ENCODE results near the gene AP2B1. TPM values are rescaled to one million over a fixed set of nuclear protein-coding genes. Genes with fewer than 3 reads are reported as not detected.

Gene AP2B1
- total RNA-seq, 1 experiment from 2014 or later: 198 TPM

DNA sequence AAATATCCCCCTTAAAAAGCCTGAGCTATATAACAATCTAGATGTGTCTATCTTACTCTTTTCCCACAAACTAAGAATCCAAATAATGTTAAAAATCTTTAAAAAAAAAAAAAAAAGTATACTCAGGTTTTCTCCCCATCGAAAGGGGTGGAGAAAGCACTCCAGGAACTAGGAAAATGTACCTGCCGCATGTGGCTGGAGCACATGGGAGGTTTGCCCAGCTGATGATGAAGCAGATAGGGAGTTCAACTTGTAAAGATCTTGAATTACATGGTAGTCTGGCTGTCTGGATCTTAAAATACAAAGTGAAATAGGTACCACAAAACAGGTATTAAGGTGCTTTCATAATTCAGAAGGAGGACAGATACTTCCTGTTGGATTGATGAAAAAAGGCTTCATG lies 17.7 kb upstream of the AP2B1 start:
- Histone ChIP-seq H3K4me1 (ENCODE audit: control insufficient read depth in 1 of 2, insufficient read depth in 2 of 2, low read length in 2 of 2) (peaks cover 9 to 15% of the 10 kb centered on the region in 2 experiments), H3K27me3 (ENCODE audit: insufficient read depth, low read length) (peaks cover 3% of the 10 kb centered on the region; the same call in 1 of the 2 replicates), H3K79me2 (ENCODE audit: insufficient read depth, low read length) (peaks cover 47% of the 10 kb centered on the region), H3K9ac (ENCODE audit: low read length) (peak overlapping the region; percentile 89), H4K20me1 (ENCODE audit: insufficient read depth) (0 out of 2 replicates have a peak, but pooled peaks cover 3% of the 10 kb centered on the region), H3K27ac (ENCODE audit: low read depth, low read length) (no peak overlapping the region), H3K9me3 (ENCODE audit: control insufficient read depth in 1 of 2, insufficient read depth in 1 of 2, low read depth in 1 of 2, low read length in 2 of 2) (no peaks in the 10 kb centered on the region), H3K36me3 (ENCODE audit: control insufficient read depth in 1 of 2, insufficient read depth in 2 of 2, low read length in 2 of 2) (peaks cover 4 to 5% of the 10 kb centered on the region in 2 experiments; a peak in 2 of 4 replicates), H3K9me2 (ENCODE audit: insufficient read depth) (no peaks in the 10 kb centered on the region), H3K4me2 (ENCODE audit: low read length) (peak overlapping the region; percentile 63), H2AFZ (ENCODE audit: low read depth, low read length, poor library complexity, severe bottlenecking) (no peak overlapping the region), H3K4me3 (replicated peaks in 1 of 2; ENCODE audit: low read depth in 1 of 2, low read length in 2 of 2) (peak overlapping the region in 1 of 2 experiments; percentile 84; a peak in 1 of 4 replicates)
- POLR2A ChIA-PET: interaction anchor here (3.0 kb wide), 1 partner anchor 9 kb away, joined by 17 read pairs; the partner anchor contains the start of gene PEX12
- ATAC-seq (no peak), DNase-seq (ENCODE audit: low read depth, low spot score) (no peak)
- intact Hi-C loops (cut with micrococcal nuclease): no loop called here
- no peak for TF ChIP-seq YY1 (IDR thresholded peaks at IDR 0.05; ENCODE audit: extremely low read depth, insufficient replicate concordance, low read depth, low read length)
- TF ChIP-seq, protein P1, sequence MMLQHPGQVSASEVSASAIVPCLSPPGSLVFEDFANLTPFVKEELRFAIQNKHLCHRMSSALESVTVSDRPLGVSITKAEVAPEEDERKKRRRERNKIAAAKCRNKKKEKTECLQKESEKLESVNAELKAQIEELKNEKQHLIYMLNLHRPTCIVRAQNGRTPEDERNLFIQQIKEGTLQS (IDR thresholded peaks at IDR 0.05): no peak
- TF ChIP-seq ELF1 (IDR thresholded peaks at IDR 0.05; ENCODE audit: borderline replicate concordance, low read depth): no peak
- TF ChIP-seq, protein P2, sequence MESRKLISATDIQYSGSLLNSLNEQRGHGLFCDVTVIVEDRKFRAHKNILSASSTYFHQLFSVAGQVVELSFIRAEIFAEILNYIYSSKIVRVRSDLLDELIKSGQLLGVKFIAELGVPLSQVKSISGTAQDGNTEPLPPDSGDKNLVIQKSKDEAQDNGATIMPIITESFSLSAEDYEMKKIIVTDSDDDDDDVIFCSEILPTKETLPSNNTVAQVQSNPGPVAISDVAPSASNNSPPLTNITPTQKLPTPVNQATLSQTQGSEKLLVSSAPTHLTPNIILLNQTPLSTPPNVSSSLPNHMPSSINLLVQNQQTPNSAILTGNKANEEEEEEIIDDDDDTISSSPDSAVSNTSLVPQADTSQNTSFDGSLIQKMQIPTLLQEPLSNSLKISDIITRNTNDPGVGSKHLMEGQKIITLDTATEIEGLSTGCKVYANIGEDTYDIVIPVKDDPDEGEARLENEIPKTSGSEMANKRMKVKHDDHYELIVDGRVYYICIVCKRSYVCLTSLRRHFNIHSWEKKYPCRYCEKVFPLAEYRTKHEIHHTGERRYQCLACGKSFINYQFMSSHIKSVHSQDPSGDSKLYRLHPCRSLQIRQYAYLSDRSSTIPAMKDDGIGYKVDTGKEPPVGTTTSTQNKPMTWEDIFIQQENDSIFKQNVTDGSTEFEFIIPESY (IDR thresholded peaks at IDR 0.05; ENCODE audit: extremely low read depth, insufficient replicate concordance, low read length): no peak
- TF ChIP-seq SIN3A (IDR thresholded peaks at IDR 0.05; ENCODE audit: low read depth): no peak
- no peak for TF ChIP-seq TCF7L2 (IDR thresholded peaks at IDR 0.05; ENCODE audit: borderline replicate concordance, extremely low read depth, insufficient read depth, insufficient read length)
- TF ChIP-seq ZFX (IDR thresholded peaks at IDR 0.05): no peak
- TF ChIP-seq POLR2A (IDR thresholded peaks at IDR 0.05; ENCODE audit: borderline replicate concordance, extremely low read depth, insufficient read depth, insufficient read length): no peak
- no peak for TF ChIP-seq EZH2 (IDR thresholded peaks at IDR 0.05)
- TF ChIP-seq SP1 (IDR thresholded peaks at IDR 0.05; ENCODE audit: low read depth): no peak
- TF ChIP-seq, protein P3, sequence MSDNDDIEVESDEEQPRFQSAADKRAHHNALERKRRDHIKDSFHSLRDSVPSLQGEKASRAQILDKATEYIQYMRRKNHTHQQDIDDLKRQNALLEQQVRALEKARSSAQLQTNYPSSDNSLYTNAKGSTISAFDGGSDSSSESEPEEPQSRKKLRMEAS (IDR thresholded peaks at IDR 0.05): no peak
- no peak for TF ChIP-seq CBX3 (IDR thresholded peaks at IDR 0.05; ENCODE audit: low read depth)
- no peak for TF ChIP-seq EGR1 (IDR thresholded peaks at IDR 0.05; ENCODE audit: low read depth)
- TF ChIP-seq, protein P4, sequence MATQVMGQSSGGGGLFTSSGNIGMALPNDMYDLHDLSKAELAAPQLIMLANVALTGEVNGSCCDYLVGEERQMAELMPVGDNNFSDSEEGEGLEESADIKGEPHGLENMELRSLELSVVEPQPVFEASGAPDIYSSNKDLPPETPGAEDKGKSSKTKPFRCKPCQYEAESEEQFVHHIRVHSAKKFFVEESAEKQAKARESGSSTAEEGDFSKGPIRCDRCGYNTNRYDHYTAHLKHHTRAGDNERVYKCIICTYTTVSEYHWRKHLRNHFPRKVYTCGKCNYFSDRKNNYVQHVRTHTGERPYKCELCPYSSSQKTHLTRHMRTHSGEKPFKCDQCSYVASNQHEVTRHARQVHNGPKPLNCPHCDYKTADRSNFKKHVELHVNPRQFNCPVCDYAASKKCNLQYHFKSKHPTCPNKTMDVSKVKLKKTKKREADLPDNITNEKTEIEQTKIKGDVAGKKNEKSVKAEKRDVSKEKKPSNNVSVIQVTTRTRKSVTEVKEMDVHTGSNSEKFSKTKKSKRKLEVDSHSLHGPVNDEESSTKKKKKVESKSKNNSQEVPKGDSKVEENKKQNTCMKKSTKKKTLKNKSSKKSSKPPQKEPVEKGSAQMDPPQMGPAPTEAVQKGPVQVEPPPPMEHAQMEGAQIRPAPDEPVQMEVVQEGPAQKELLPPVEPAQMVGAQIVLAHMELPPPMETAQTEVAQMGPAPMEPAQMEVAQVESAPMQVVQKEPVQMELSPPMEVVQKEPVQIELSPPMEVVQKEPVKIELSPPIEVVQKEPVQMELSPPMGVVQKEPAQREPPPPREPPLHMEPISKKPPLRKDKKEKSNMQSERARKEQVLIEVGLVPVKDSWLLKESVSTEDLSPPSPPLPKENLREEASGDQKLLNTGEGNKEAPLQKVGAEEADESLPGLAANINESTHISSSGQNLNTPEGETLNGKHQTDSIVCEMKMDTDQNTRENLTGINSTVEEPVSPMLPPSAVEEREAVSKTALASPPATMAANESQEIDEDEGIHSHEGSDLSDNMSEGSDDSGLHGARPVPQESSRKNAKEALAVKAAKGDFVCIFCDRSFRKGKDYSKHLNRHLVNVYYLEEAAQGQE (IDR thresholded peaks at IDR 0.05; ENCODE audit: low read depth): no peak
- no TSS peak for BruUV-seq (replicated peaks)
- RAD21 ChIA-PET (ENCODE audit: low non-redundant PET in 1 of 2, low total read pairs in 2 of 2, uncharacterized antibody in 2 of 2, unreplicated experiment in 2 of 2): no interaction called here
- CTCF ChIA-PET: no interaction called here
